Amniotic stem cell (primary cell): ENCODE data around the gene NR2C2AP.
"Not testable (repeated sequence)": the region's sequence is repeated elsewhere in the genome, so short reads cannot be mapped to it uniquely, and the experiment has no call there.

ENCODE experiments used
- DNase-seq: peaks from one replicate; lab custom pipeline; 2025; lab: John Stamatoyannopoulos, UW

Gene NR2C2AP, protein sequence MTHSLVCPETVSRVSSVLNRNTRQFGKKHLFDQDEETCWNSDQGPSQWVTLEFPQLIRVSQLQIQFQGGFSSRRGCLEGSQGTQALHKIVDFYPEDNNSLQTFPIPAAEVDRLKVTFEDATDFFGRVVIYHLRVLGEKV

DNA sequence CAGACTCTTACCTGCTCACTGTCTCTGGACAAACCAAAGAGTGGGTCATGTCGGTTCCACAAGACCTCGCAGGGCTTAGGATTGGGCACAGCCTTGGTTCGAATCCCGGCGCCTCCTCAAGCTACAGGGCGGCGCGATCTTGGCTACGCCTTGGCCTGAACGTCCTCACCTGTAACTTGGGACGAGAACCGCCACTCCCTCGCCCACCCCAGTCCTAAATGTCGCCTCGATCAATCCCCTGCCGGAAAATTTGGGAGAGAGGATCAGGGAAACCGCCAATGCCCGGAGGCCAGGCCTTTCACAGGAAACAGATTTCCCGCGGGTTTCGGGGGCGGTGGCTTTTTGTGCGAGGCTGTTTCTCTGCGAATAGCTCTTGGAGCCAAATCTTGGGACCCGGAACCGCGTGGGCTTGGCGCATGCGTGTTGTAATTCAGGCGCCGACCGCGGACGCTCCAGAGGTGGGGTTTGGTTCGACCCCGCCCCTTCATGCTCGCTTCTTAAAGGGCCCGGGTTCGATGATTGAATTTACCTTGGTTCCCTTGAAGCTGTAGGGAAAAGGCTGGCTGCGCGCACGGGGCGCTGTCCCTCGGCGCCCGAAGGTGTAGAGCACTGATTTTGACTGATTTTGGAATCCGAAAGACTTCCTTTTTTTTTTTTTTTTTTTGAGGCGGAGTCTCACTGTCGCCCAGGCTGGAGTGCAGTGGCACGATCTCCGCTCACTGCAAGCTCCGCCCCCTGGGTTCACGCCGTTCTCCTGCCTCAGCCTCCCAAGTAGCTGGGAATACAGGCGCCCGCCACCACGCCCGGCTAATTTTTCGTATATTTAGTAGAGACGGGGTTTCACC lies at the start of gene NR2C2AP:
TSS of gene NR2C2AP (minus strand) at position 403 of the 845 bp plus-strand sequence. CDS start at position 49, 354 bp downstream.
- peak; percentile 74 for DNase-seq

DNA sequence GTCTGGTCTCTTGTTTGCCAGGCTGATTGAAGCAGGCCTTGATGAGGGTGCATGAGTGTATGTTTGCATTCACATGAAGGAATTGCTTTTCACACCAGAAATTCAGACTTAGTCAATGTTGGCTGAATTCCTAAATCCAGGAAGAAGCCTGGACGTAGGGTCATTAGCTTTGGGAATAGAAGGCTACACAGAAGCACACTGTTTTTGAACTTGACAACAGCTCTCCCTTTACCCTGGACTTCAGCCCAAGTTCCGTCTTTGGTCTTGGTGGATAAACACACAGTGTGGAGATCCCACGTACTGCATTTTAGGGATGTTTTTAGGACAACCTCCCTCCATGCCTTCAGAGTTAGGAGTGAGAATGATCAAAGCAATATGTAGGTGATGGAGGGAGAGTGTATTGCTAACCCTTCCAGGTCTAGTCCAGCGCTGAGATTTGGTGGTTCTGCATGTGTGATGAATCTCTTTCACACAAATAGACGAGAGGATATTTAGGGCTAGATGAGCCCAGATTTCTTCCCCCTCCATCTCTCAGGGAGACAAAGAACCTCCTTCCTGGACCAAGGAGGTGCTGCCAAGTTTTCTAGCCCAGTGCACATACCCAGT lies 47.1 kb upstream of the NR2C2AP start:
- no peak for DNase-seq

DNA sequence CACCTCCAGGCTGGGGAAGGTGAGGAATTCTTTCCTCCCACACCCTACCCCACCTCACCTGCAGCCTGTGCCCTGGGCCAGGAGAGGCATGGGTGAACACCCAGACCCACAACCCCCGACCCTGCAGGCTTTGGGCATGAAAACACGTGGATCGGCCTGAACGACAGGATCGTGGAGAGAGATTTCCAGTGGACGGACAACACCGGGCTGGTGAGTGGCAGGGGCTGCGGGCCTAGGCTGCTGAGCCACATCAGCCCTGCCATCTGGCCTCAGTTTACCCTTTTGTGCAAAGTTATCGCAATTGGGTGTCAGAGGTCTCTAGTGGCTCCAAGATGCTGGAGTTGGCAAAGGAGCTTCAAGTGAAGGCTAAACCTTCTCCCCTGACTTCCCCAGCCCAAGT lies 37.3 kb upstream of the NR2C2AP start:
- DNase-seq: no peak

DNA sequence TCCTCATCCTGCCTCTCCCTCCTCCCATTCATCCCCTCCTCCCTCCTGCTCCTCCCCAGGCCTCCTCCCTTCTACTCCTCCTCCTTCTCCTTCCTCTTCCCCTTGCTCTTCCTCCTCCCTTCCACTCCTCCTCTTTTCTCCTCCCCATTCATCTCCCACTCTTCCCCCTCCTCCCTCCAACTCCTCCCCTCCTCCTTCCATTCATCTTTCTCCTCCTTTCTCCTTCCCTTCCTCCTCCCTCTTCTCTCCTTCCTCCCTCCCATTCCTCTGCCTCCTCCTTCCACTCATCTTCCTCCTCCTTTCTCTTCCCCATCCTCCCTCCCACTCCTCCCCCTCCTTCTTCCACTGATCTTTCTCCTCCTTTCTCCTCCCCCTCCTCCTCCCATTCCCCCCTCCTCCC lies 36.5 kb upstream of the NR2C2AP start:
- no peak for DNase-seq

DNA sequence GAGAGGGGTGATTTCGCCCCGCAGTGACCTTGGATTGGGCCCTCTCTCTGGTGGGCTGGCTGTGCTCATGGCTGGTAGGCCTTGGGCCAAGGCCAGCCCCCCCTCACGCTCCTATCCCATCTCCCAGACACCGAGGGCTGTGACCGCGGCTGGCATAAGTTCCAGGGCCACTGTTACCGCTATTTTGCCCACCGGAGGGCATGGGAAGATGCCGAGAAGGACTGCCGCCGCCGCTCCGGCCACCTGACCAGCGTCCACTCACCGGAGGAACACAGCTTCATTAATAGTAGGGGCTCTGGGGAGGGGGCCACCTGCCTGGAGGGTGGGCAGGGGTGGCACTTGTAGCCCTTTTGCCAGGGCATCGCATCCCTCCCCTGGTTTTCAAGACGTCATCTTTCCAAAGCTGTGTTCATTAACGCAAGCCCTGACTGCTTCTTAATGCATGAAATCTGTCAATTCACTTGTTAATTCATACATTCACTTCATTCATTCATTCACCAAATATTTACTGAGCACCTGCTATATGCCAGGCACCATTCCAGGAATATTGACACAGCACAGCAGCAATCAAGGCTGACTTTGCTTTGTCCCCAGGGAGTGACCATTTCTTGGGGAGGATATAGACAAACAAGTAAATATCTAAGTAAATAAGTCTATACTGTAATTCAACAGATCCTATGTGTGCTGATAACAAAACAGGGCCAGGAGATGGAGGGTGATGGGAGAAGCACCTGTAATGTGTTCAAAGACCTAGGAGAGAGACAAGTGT lies 35.1 kb upstream of the NR2C2AP start:
- no peak for DNase-seq

DNA sequence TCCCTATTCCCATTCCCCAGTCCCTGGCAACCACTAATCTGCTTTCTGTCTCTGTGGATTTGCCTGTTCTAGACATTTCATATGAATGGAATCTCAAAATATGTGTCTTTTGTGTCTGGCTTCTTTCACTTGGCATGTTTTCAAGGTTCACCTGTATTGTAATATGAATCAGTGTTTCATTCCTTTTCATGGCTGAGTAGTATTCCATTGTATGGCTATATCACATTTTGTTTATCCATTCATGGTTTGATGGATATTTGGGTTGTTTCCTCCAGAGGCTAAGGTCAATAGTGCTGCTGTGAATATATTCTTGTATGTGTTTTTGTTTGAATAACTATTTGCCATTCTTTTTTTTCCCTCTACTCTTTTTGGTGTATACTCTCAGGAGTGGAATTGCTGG lies 33.0 kb upstream of the NR2C2AP start:
- no peak for DNase-seq

DNA sequence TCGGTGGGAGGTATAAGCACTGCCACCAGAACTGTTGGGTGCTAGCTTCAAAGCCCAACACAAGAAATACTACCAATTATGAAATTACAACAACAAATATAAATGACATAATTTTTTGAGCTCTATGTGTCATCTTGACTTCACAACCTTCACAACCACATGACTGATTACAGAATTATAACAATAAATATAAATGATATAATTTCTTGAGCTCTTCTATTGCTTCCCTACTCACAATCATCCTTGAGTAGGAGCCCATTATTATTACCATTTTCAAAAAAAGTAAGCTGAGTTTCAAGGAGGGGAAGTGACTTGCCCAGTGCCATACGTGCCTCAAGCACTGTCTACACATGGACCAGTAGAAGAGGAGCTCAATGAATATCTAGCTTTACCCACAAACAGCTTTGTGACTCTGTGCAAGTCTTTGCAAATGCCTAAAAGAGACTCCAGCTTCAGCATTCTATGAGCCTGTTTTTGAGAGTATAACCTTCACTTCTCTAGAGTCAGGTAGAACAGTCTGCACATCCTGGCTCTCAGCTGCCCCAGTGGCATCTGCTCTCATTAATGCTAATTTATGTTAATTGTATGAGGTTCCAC lies 31.1 kb upstream of the NR2C2AP start:
- DNase-seq: no peak

DNA sequence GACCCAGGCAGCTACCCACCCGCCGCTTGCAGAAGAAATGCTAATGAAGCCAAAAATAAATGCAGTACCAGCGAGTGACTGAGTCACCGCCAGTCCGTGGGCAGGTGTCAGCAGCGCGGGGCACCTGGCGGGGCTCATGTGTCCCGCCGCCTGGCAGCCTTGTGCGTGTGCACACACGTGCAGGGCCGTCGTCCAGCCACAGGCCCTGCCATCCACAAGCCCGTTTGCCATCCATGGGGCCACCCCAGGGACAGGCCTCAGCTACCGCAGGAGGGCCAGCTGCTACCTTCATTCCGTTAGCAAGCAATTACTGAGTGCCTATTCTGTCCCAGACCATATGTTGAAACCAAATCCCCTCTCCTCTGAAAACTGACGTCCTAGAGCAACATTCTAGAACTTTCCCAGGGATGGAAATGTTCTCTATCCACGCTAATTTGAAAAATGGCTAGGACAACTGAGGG lies 29.1 kb upstream of the NR2C2AP start:
- no peak for DNase-seq

DNA sequence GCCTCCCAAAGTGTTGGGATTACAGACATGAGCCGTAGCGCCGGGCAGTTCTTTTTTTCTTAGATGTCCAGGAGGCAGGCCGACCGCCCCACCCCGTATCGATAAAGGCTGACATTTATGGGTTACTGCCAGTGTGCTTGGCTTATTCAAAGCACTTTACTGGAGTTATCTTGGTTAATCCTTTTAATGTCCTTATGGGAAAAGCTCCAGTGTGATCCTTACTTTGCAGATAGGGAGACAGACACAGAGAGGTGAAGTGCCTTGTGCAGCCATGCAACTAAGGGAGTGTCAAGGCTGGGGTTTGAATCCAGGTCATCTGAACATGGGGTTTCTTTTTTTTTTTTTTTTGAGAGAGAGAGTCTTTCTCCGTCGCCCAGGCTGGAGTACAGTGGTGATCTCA lies 27.8 kb upstream of the NR2C2AP start:
- no peak for DNase-seq

DNA sequence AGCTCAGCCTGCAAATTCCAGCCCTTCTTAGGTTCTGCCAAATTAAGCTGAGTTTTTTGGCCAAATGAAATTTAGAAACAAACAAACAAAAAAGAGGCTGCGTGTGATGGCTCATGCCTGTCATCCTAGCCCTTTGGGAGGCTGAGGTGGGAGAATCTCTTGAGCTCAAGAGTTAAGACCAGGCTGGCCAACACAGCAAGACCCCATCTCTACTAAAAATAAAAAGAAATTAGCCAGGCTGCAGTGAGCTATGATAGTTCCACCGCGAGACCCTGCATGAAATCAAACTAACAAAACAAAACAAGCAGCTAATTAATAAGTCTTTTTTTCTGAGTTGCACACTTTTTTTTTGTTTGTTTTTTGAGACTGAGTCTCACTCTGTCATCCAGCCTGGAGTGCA lies 26.5 kb upstream of the NR2C2AP start:
- no peak for DNase-seq

DNA sequence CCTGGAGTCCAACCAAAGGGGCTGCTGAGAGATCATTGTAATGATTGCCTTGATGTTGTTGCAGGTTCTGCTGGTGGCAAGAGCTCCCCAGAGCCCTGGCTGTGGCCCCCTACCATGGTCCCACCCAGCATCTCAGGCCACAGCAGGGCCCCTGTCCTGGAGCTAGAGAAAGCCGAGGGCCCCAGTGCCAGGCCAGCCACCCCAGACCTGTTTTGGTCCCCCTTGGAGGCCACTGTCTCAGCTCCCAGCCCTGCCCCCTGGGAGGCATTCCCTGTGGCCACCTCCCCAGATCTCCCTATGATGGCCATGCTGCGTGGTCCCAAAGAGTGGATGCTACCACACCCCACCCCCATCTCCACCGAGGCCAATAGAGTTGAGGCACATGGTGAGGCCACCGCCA lies 24.0 kb upstream of the NR2C2AP start:
- DNase-seq: no peak

DNA sequence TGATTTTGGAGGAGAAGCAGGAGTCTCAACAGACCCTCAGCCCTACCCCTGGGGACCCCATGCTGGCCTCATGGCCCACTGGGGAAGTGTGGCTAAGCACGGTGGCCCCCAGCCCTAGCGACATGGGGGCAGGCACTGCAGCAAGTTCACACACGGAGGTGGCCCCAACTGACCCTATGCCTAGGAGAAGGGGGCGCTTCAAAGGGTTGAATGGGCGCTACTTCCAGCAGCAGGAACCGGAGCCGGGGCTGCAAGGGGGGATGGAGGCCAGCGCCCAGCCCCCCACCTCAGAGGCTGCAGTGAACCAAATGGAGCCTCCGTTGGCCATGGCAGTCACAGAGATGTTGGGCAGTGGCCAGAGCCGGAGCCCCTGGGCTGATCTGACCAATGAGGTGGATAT lies 23.4 kb upstream of the NR2C2AP start:
- no peak for DNase-seq

DNA sequence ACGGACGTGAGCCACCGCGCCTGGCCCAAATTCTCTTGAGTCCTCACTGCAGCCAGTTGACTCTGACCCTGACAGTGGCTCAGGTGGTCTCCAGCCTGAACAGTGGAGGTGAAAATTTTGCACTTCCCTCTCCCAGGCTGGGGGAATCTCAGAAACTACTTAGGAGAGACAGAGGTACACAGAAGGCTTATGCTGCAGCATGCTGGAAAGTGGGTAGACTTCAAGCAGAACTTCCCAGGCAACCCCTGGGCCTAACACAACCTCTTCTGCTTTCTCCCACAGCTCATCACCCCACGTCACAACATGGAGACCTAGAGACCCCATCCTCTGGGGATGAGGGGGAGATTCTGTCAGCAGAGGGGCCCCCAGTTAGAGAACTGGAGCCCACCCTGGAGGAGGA lies 23.0 kb upstream of the NR2C2AP start:
- no peak for DNase-seq

DNA sequence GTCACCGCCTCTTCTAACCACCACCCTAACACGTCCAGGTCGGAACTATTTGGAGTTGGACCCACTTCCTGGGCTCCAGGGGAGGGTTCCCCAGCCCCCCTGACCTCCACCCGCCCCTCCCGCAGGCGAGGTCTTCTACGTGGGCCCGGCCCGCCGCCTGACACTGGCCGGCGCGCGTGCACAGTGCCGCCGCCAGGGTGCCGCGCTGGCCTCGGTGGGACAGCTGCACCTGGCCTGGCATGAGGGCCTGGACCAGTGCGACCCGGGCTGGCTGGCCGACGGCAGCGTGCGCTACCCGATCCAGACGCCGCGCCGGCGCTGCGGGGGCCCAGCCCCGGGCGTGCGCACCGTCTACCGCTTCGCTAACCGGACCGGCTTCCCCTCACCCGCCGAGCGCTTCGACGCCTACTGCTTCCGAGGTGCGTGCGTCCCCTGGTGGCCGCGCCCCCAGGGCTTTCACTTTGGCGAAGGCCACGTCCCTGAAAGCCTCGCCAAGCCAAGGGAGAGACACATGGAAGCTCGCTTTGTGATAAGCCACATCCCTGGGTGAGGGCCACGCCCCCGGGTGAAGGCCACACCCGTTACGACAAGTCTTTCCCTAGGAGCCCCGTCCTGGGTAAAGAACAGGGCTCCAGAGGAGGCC lies 21.8 kb upstream of the NR2C2AP start:
- no peak for DNase-seq

DNA sequence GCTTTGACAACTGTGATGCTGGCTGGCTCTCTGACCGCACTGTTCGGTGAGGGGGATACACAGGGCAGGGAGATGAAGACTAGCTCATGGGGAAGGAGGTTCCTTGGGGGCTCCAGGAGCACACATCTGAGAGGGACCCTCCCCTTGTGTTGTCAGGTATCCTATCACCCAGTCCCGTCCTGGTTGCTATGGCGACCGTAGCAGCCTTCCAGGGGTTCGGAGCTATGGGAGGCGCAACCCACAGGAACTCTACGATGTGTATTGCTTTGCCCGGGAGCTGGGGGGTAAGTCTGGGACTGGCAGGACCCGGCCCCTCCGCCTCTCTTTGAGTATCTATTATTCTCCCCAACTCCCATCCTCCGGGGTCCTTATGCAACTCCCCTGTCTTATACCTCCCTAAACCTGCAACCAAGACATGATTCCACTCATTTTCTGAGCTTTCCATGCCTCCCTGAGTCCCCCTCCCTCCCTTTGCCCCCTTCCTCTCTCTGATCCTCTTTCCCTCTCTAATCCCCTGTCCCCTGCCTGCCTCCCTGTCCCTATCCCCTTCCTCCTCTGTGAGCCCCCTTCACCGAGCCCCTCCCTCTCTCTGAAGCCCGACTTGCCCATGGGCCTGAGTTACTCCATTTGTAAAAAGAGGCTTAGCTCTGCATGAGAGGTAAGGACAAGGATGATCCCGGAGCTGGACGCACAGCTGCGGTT lies 21.1 kb upstream of the NR2C2AP start:
- DNase-seq: no peak

DNA sequence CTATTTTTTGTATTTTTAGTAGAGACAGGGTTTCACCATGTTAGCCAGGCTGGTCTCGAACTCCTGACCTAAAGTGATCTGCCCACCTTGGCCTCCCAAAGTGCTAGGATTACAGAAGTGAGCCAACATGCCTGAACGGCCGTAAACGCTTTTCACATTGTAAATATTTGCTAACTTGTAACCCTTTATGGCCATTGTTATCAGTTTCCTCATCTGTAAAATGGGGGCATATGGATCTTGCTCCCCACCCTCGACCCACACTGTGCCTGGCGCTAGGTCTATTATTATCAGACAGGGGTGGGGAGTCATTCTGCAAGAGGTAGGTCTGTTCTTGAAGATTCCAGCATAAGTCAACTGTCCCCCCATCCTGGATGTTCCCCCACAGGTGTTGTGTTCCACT lies 20.4 kb upstream of the NR2C2AP start:
- no peak for DNase-seq

DNA sequence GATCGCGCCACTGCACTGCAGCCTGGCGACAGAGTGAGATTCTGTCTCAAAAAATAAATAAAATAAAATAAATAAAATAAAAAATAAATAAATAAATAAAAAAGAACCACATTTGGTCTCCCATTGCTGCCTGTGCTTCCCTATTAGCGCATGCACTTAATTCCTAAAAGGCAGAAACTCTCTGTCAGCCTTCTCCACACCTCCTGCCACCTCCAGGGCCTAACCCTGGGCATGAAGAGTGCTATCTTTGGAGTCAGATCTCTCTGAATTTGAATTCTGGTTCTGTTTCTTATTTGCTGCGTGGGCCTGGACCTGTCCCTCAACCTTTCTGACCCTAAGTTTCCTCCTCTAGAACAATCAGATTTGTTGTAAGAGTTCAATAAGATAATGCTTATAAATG lies 19.8 kb upstream of the NR2C2AP start:
- DNase-seq: no peak

DNA sequence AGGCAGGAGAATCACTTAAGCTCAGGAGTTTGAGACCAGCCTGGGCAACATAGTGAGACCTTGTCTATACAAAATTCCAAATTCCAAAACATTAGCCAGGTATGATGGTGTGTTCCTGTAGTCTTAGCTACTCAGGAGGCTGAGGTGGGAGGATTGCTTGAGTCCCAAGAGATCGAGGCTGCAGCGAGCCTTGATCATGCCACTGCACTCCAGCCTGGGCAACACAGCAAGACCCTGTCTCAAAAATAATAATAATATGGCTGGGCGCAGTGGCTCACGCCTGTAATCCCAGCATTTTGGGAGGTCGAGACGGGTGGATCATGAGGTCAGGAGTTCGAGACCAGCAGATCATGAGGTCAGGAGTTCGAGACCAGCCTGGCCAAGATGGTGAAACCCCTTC lies 17.8 kb upstream of the NR2C2AP start:
- DNase-seq: not testable (repeated sequence)

DNA sequence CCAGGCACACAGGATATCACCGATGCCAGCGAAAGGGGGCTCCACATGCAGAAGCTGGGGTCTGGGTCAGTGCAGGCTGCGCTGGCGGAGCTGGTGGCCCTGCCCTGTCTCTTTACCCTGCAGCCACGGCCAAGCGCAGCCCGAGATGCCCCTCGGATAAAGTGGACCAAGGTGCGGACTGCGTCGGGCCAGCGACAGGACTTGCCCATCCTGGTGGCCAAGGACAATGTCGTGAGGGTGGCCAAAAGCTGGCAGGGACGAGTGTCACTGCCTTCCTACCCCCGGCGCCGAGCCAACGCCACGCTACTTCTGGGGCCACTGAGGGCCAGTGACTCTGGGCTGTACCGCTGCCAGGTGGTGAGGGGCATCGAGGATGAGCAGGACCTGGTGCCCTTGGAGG lies 15.7 kb upstream of the NR2C2AP start:
- DNase-seq: no peak

DNA sequence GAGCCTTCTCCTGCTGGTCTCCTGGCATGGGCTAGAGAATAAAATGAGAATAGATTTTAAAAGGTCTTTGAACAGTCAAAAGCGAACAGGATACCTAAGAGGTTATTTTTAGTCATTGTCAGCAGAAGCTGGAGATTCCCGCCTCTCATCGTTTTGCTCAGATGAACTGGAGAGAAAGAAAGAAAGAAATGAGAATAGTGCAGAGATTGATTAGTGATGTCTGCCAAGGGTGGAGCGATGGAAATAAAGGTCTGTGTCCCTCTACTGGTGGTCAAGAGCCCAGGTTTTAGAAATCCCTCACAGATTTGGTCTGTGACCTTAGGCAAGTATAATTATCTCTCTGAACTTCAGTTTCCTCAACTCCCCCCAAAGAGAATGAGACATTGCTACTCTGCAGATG lies 13.9 kb upstream of the NR2C2AP start:
- DNase-seq: no peak

DNA sequence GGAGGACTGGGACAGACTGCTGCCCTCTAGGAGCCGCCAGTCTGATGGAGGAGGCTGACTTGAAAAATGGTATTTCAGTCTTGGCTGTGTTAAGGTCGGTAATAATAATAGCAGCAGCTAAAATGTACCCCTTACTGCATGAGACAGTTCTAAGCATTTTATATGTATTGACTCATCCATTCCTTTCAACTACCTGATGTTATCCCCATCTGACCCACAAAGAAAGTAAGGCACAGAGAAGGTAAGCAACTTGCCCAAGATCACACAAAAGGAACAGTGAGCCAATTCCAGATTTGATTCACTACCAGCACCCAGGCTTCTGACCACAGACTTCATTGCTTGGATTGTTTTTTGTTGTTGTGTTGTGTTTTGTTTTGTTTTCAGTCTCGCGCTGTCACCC lies 12.6 kb upstream of the NR2C2AP start:
- no peak for DNase-seq
